Activated CD8-positive, alpha-beta T cell treated with anti-CD3 and anti-CD28 coated beads for 36 hours (primary cell): ENCODE results near the gene RCAN2. TPM values are rescaled to one million over a fixed set of nuclear protein-coding genes. Genes with fewer than 3 reads are reported as not detected.
"Not testable (repeated sequence)": the region's sequence is repeated elsewhere in the genome, so short reads cannot be mapped to it uniquely, and the experiment has no call there.

Experiments
- ATAC-seq: fragments of 200-7000 bp; cut with Tn5 transposase; one replicate; pipeline ENCODE4 v1.10.0; 2021; ENCODE audit warnings: mild to moderate bottlenecking, moderate library complexity
- CTCF ChIA-PET: fragments of 350-600 bp; sonication (Branson Sonifier 250); formaldehyde crosslinking; loops from one replicate; lab custom pipeline; 2021; ENCODE audit warnings: antibody characterized with exemption; lab: Charles Lee
- POLR2A ChIA-PET: fragments of 350-600 bp; sonication (Branson Sonifier 250); formaldehyde crosslinking; loops from one replicate; lab custom pipeline; 2021; ENCODE audit warnings: antibody characterized with exemption; lab: Charles Lee
- DNase-seq: peaks from one replicate; pipeline ENCODE4 v3.0.0-alpha.2; 2020
- H3K27ac Mint-ChIP-seq: one replicate; pipeline ENCODE4 v1.8.0; 2021; ENCODE audit warnings: mild to moderate bottlenecking, mixed read lengths
- H3K27me3 Mint-ChIP-seq: one replicate; pipeline ENCODE4 v1.8.0; 2021; ENCODE audit warnings: mixed read lengths
- H3K36me3 Mint-ChIP-seq: one replicate; pipeline ENCODE4 v1.8.0; 2021; ENCODE audit warnings: low read depth, mixed read lengths
- H3K4me1 Mint-ChIP-seq: one replicate; pipeline ENCODE4 v1.8.0; 2021; ENCODE audit warnings: low read depth, mixed read lengths
- H3K4me3 Mint-ChIP-seq: one replicate; pipeline ENCODE4 v1.8.0; 2021; ENCODE audit warnings: mild to moderate bottlenecking, moderate library complexity, mixed read lengths
- H3K9me3 Mint-ChIP-seq: one replicate; pipeline ENCODE4 v1.8.0; 2021; ENCODE audit warnings: mixed read lengths
- CTCF ChIP-seq: fragments of 200-600 bp; IDR thresholded peaks from one replicate; pipeline ENCODE4 v1.8.0; 2022; ENCODE audit warnings: antibody characterized with exemption, mild to moderate bottlenecking
- intact Hi-C: fragments of 100-400 bp; cut with micrococcal nuclease; formaldehyde crosslinking; loops from one replicate; pipeline ENCODE4 v1.10.0; 2022
- total RNA-seq, 2 experiments: library from RNA; stranded (reverse); gene quantifications; one replicate each; pipeline ENCODE4 v1.2.3, GENCODE V29; 2021

The RCAN2 gene
- total RNA-seq, 2 experiments from 2014 or later = not detected

- intact Hi-C loops = no loop called here
- ATAC-seq (no peak), DNase-seq (no peak)
- no peak for TF ChIP-seq CTCF
- H3K9me3 Mint-ChIP-seq = no peaks in the 10 kb centered on the region
- no peak overlapping the region for H3K4me3 Mint-ChIP-seq
- H3K36me3 Mint-ChIP-seq = no peaks in the 10 kb centered on the region
- H3K27me3 Mint-ChIP-seq = peaks cover 9% of the 10 kb centered on the region
- POLR2A ChIA-PET = no interaction called here
- H3K27ac Mint-ChIP-seq = no peak overlapping the region
- H3K4me1 Mint-ChIP-seq = no peaks in the 10 kb centered on the region
- CTCF ChIA-PET = interaction anchor here (2.6 kb wide), 1 partner anchor 304 kb away, joined by 7 read pairs; no protein-coding TSS in a partner anchor
Measured at GRCh38 chr6:46393940-46394337, 97.3 kb downstream of the RCAN2 start.

GRCh38 chr6:46393161-46393939 is 97.9 kb downstream of the RCAN2 start:
- CTCF ChIA-PET = interaction anchor here (2.6 kb wide), 1 partner anchor 303 kb away, joined by 7 read pairs; no protein-coding TSS in a partner anchor
- intact Hi-C loops = no loop called here
- H3K4me3 Mint-ChIP-seq = no peak overlapping the region
- no peaks in the 10 kb centered on the region for H3K4me1 Mint-ChIP-seq
- no peaks in the 10 kb centered on the region for H3K9me3 Mint-ChIP-seq
- peaks cover 9% of the 10 kb centered on the region for H3K27me3 Mint-ChIP-seq
- ATAC-seq (no peak), DNase-seq (no peak)
- H3K27ac Mint-ChIP-seq = no peak overlapping the region
- POLR2A ChIA-PET = no interaction called here
- no peaks in the 10 kb centered on the region for H3K36me3 Mint-ChIP-seq
- no peak for TF ChIP-seq CTCF

GRCh38 chr6:46392294-46392693 is 99.0 kb downstream of the RCAN2 start:
- H3K4me3 Mint-ChIP-seq = no peak overlapping the region
- H3K27me3 Mint-ChIP-seq = peaks cover 9% of the 10 kb centered on the region
- ATAC-seq (no peak), DNase-seq (no peak)
- H3K36me3 Mint-ChIP-seq = no peaks in the 10 kb centered on the region
- H3K9me3 Mint-ChIP-seq = no peaks in the 10 kb centered on the region
- ChIA-PET POLR2A (no interaction called here), CTCF (interaction anchor here (2.6 kb wide), 1 partner anchor 302 kb away, joined by 7 read pairs; no protein-coding TSS in a partner anchor)
- no peaks in the 10 kb centered on the region for H3K4me1 Mint-ChIP-seq
- TF ChIP-seq CTCF = no peak
- intact Hi-C loops = no loop called here
- H3K27ac Mint-ChIP-seq = no peak overlapping the region

- ATAC-seq (no peak), DNase-seq (no peak)
- Mint-ChIP-seq H3K27ac (no peak overlapping the region), H3K9me3 (no peaks in the 10 kb centered on the region), H3K36me3 (no peaks in the 10 kb centered on the region), H3K27me3 (peaks cover 8% of the 10 kb centered on the region), H3K4me3 (no peak overlapping the region), H3K4me1 (no peaks in the 10 kb centered on the region)
- ChIA-PET POLR2A (interaction anchor here (0.9 kb wide), 1 partner anchor 13 kb away, joined by 3 read pairs; no protein-coding TSS in a partner anchor), CTCF (no interaction called here)
- intact Hi-C loops = no loop called here
- TF ChIP-seq CTCF = no peak
Measured at GRCh38 chr6:46390153-46390876, 100.9 kb downstream of the RCAN2 start.

GRCh38 chr6:46387728-46388127 is 103.5 kb downstream of the RCAN2 start:
- H3K4me3 Mint-ChIP-seq, POLR2A ChIA-PET, H3K36me3 Mint-ChIP-seq, H3K27me3 Mint-ChIP-seq, DNase-seq, intact Hi-C loops, ATAC-seq, H3K27ac Mint-ChIP-seq, H3K9me3 Mint-ChIP-seq, CTCF ChIA-PET, H3K4me1 Mint-ChIP-seq: not testable (repeated sequence)
